Skeletal muscle tissue (tissue), 4 donors: ENCODE data around the gene TNIP1. TPM values are rescaled to one million over a fixed set of nuclear protein-coding genes. Genes with fewer than 3 reads are reported as not detected.

Source experiments
- H3K27ac ChIP-seq: one replicate; pipeline ENCODE4 v1.7.0; 2013; ENCODE audit warnings: mild to moderate bottlenecking, low read depth, low read length, inconsistent platforms
- H3K27me3 ChIP-seq, 3 donors: one replicate each; pipeline ENCODE4 v1.7.0; 2013; ENCODE audit warnings: low read length in 3 of 3; ENCODE audit not compliant: control insufficient read depth in 3 of 3, insufficient read depth in 3 of 3
- H3K36me3 ChIP-seq, 3 donors: one replicate each; pipeline ENCODE4 v1.7.0; 2013; ENCODE audit warnings: low read length in 3 of 3; ENCODE audit not compliant: control insufficient read depth in 3 of 3, insufficient read depth in 3 of 3
- H3K4me1 ChIP-seq, 3 donors: one replicate each; pipeline ENCODE4 v1.7.0; 2013; ENCODE audit warnings: low read length in 3 of 3, mild to moderate bottlenecking in 3 of 3; ENCODE audit not compliant: control insufficient read depth in 3 of 3, insufficient read depth in 3 of 3
- H3K4me3 ChIP-seq, 3 donors: one replicate each; pipeline ENCODE4 v1.7.0; 2013; ENCODE audit warnings: low read length in 3 of 3
- H3K9ac ChIP-seq, 3 donors: one replicate each; pipeline ENCODE4 v1.7.0; 2013; ENCODE audit warnings: low read length in 3 of 3, mild to moderate bottlenecking in 3 of 3, moderate library complexity in 2 of 3, low read depth in 1 of 3
- H3K9me3 ChIP-seq, 3 donors: one replicate each; pipeline ENCODE4 v1.7.0; 2013; ENCODE audit warnings: low read length in 3 of 3; ENCODE audit not compliant: control insufficient read depth in 3 of 3
- total RNA-seq: library from RNA; depleted of rRNA; stranded (reverse); fragments of >200 nt; gene quantifications from one replicate; pipeline ENCODE4 v1.2.3, GENCODE V29; 2014
- donor health status: Osteomylitis.

Gene TNIP1
- total RNA-seq, 1 donor from 2014 or later = 42.8 TPM

- Histone ChIP-seq H3K27ac (peak overlapping the region; percentile 100), H3K9ac (peak overlapping the region in 2 of 3 donors; percentile 10 to 43), H3K4me1 (peaks cover 58 to 71% (median 61%) of the 10 kb centered on the region in 3 donors), H3K4me3 (no peak overlapping the region), H3K27me3 (no peaks in the 10 kb centered on the region), H3K9me3 (no peaks in the 10 kb centered on the region), H3K36me3 (peaks cover 4 to 19% (median 6%) of the 10 kb centered on the region in 3 donors)
These were observed 2.9 kb downstream of the TNIP1 start for GRCh38 chr5:151077967-151078366.

GRCh38 chr5:151077419-151077818, 3.4 kb downstream of the TNIP1 start:
- peaks cover 4 to 19% (median 6%) of the 10 kb centered on the region in 3 donors for H3K36me3 ChIP-seq
- H3K27me3 ChIP-seq = no peaks in the 10 kb centered on the region
- H3K9ac ChIP-seq = no peak overlapping the region
- no peaks in the 10 kb centered on the region for H3K9me3 ChIP-seq
- peak overlapping the region in 1 of 3 donors; percentile 49 for H3K4me3 ChIP-seq
- peaks cover 56 to 70% (median 57%) of the 10 kb centered on the region in 3 donors for H3K4me1 ChIP-seq
- no peak overlapping the region for H3K27ac ChIP-seq

GRCh38 chr5:151076616-151077015, 4.2 kb downstream of the TNIP1 start:
- Histone ChIP-seq H3K9ac (peak overlapping the region in 1 of 3 donors; percentile 45), H3K4me1 (peaks cover 56 to 70% (median 59%) of the 10 kb centered on the region in 3 donors), H3K4me3 (no peak overlapping the region), H3K9me3 (no peaks in the 10 kb centered on the region), H3K27me3 (no peaks in the 10 kb centered on the region), H3K36me3 (peaks cover 4 to 20% (median 6%) of the 10 kb centered on the region in 3 donors), H3K27ac (peak overlapping the region; percentile 46)

GRCh38 chr5:151075698-151076331, 5.0 kb downstream of the TNIP1 start:
- Histone ChIP-seq H3K36me3 (peaks cover 4 to 21% (median 6%) of the 10 kb centered on the region in 3 donors), H3K4me3 (no peak overlapping the region), H3K4me1 (peaks cover 59 to 72% (median 61%) of the 10 kb centered on the region in 3 donors), H3K27ac (peak overlapping the region; percentile 46), H3K27me3 (no peaks in the 10 kb centered on the region), H3K9me3 (no peaks in the 10 kb centered on the region), H3K9ac (peak overlapping the region; percentile 14 to 45 (median 27))

- H3K27ac ChIP-seq = no peak overlapping the region
- H3K4me3 ChIP-seq = no peak overlapping the region
- H3K27me3 ChIP-seq = no peaks in the 10 kb centered on the region
- H3K9ac ChIP-seq = no peak overlapping the region
- no peaks in the 10 kb centered on the region for H3K9me3 ChIP-seq
- H3K4me1 ChIP-seq = peaks cover 62 to 76% (median 65%) of the 10 kb centered on the region in 3 donors
- H3K36me3 ChIP-seq = peaks cover 4 to 23% (median 6%) of the 10 kb centered on the region in 3 donors
These were observed 6.3 kb downstream of the TNIP1 start for GRCh38 chr5:151074557-151074956.

- H3K4me3 ChIP-seq = no peak overlapping the region
- H3K27ac ChIP-seq = no peak overlapping the region
- no peaks in the 10 kb centered on the region for H3K9me3 ChIP-seq
- peaks cover 0 to 20% (median 0%) of the 10 kb centered on the region in 3 donors for H3K36me3 ChIP-seq
- H3K9ac ChIP-seq = no peak overlapping the region
- no peaks in the 10 kb centered on the region for H3K27me3 ChIP-seq
- H3K4me1 ChIP-seq = peaks cover 62 to 76% (median 65%) of the 10 kb centered on the region in 3 donors
These were observed 7.6 kb downstream of the TNIP1 start for GRCh38 chr5:151073280-151073679.

- Histone ChIP-seq H3K36me3 (peaks cover 0 to 20% (median 0%) of the 10 kb centered on the region in 3 donors), H3K9me3 (no peaks in the 10 kb centered on the region), H3K27ac (no peak overlapping the region), H3K27me3 (no peaks in the 10 kb centered on the region), H3K9ac (no peak overlapping the region), H3K4me3 (no peak overlapping the region), H3K4me1 (peaks cover 62 to 76% (median 66%) of the 10 kb centered on the region in 3 donors)
These were observed 8.2 kb downstream of the TNIP1 start for GRCh38 chr5:151072630-151073025.

- peaks cover 3 to 19% (median 4%) of the 10 kb centered on the region in 3 donors for H3K36me3 ChIP-seq
- peak overlapping the region in 1 of 3 donors; percentile 35 for H3K9ac ChIP-seq
- H3K27ac ChIP-seq = no peak overlapping the region
- no peak overlapping the region for H3K4me3 ChIP-seq
- no peaks in the 10 kb centered on the region for H3K9me3 ChIP-seq
- no peaks in the 10 kb centered on the region for H3K27me3 ChIP-seq
- peaks cover 62 to 76% (median 66%) of the 10 kb centered on the region in 3 donors for H3K4me1 ChIP-seq
These were observed 8.8 kb downstream of the TNIP1 start for GRCh38 chr5:151071848-151072629.

- peaks cover 3 to 14% (median 8%) of the 10 kb centered on the region in 3 donors for H3K36me3 ChIP-seq
- no peaks in the 10 kb centered on the region for H3K9me3 ChIP-seq
- no peak overlapping the region for H3K9ac ChIP-seq
- peak overlapping the region; percentile 31 for H3K27ac ChIP-seq
- no peaks in the 10 kb centered on the region for H3K27me3 ChIP-seq
- H3K4me1 ChIP-seq = peaks cover 65 to 76% (median 66%) of the 10 kb centered on the region in 3 donors
- H3K4me3 ChIP-seq = no peak overlapping the region
These were observed 9.8 kb downstream of the TNIP1 start for GRCh38 chr5:151071021-151071420.

GRCh38 chr5:151070449-151070848, 10.4 kb downstream of the TNIP1 start:
- Histone ChIP-seq H3K27me3 (no peaks in the 10 kb centered on the region), H3K9ac (peak overlapping the region in 1 of 3 donors; percentile 10), H3K27ac (peak overlapping the region; percentile 31), H3K9me3 (no peaks in the 10 kb centered on the region), H3K4me1 (peaks cover 61 to 75% (median 63%) of the 10 kb centered on the region in 3 donors), H3K36me3 (peaks cover 3 to 14% (median 8%) of the 10 kb centered on the region in 3 donors), H3K4me3 (no peak overlapping the region)
